Astrocyte (in vitro differentiated cells and primary cell): ENCODE results near the gene CACNA1C. TPM values are rescaled to one million over a fixed set of nuclear protein-coding genes. Genes with fewer than 3 reads are reported as not detected.

ENCODE experiments used
- DNase-seq: peaks from one replicate; pipeline ENCODE4 v3.0.0-alpha.2; 2010; ENCODE audit warnings: low read depth
- FAIRE-seq: peaks from 2 replicates; lab custom pipeline; 2011; peaks lifted over from hg19 to GRCh38; lab: Jason Lieb, UNC
- H2AFZ ChIP-seq: 2 replicates; pipeline ENCODE4 v1.6.0; 2012; ENCODE audit warnings: low read depth, low read length, inconsistent platforms
- H3K27ac ChIP-seq: 2 replicates; pipeline ENCODE4 v1.5.1; 2011; ENCODE audit warnings: low read depth, low read length, inconsistent platforms
- H3K27me3 ChIP-seq: 2 replicates; pipeline ENCODE4 v1.6.0; 2011; ENCODE audit warnings: low read length, inconsistent platforms; ENCODE audit not compliant: insufficient read depth
- H3K36me3 ChIP-seq: 2 replicates; pipeline ENCODE4 v1.5.1; 2011; ENCODE audit warnings: low read length, inconsistent platforms; ENCODE audit not compliant: insufficient read depth
- H3K4me1 ChIP-seq: 2 replicates; pipeline ENCODE4 v1.5.1; 2011; ENCODE audit warnings: low read length, inconsistent platforms; ENCODE audit not compliant: insufficient read depth
- H3K4me2 ChIP-seq: 2 replicates; pipeline ENCODE4 v1.6.0; 2012; ENCODE audit warnings: low read length, inconsistent platforms
- H3K4me3 ChIP-seq: 2 replicates; pipeline ENCODE4 v1.5.1; 2011; ENCODE audit warnings: low read depth, mild to moderate bottlenecking, low read length, inconsistent platforms; ENCODE audit not compliant: insufficient read depth
- H3K79me2 ChIP-seq: 2 replicates; pipeline ENCODE4 v1.6.0; 2012; ENCODE audit warnings: mild to moderate bottlenecking, low read length, inconsistent platforms; ENCODE audit not compliant: insufficient read depth
- H3K9ac ChIP-seq: 2 replicates; pipeline ENCODE4 v1.6.0; 2012; ENCODE audit warnings: mild to moderate bottlenecking, low read length, inconsistent platforms
- H3K9me3 ChIP-seq: 2 replicates; pipeline ENCODE4 v1.5.1; 2012; ENCODE audit warnings: low read depth, mild to moderate bottlenecking, low read length, inconsistent platforms; ENCODE audit not compliant: insufficient read depth
- H4K20me1 ChIP-seq: 2 replicates; pipeline ENCODE4 v1.6.0; 2012; ENCODE audit warnings: low read length, inconsistent platforms; ENCODE audit not compliant: insufficient read depth
- H3K27ac Mint-ChIP-seq: one replicate; pipeline ENCODE4 v1.8.0; 2021; ENCODE audit warnings: mild to moderate bottlenecking, mixed read lengths; ENCODE audit not compliant: unreplicated experiment
- H3K27me3 Mint-ChIP-seq: one replicate; pipeline ENCODE4 v1.8.0; 2021; ENCODE audit warnings: low read depth, mixed read lengths; ENCODE audit not compliant: unreplicated experiment
- H3K36me3 Mint-ChIP-seq: one replicate; pipeline ENCODE4 v1.8.0; 2021; ENCODE audit warnings: low read depth, mixed read lengths; ENCODE audit not compliant: unreplicated experiment
- H3K4me1 Mint-ChIP-seq: one replicate; pipeline ENCODE4 v1.8.0; 2021; ENCODE audit warnings: low read depth, mixed read lengths; ENCODE audit not compliant: unreplicated experiment
- H3K4me3 Mint-ChIP-seq: one replicate; pipeline ENCODE4 v1.8.0; 2021; ENCODE audit warnings: mild to moderate bottlenecking, moderate library complexity, mixed read lengths; ENCODE audit not compliant: unreplicated experiment
- H3K9me3 Mint-ChIP-seq: one replicate; pipeline ENCODE4 v1.8.0; 2021; ENCODE audit warnings: mild to moderate bottlenecking, mixed read lengths; ENCODE audit not compliant: unreplicated experiment
- CTCF ChIP-seq: IDR thresholded peaks from 2 replicates; pipeline ENCODE4 v1.5.1; 2011; ENCODE audit warnings: low read depth, mild to moderate bottlenecking, inconsistent platforms, low read length, moderate library complexity; ENCODE audit not compliant: insufficient read depth
- EZH2 ChIP-seq: IDR thresholded peaks from 2 replicates; pipeline ENCODE4 v1.6.1; 2012; ENCODE audit warnings: mild to moderate bottlenecking, low read length, inconsistent platforms; ENCODE audit not compliant: insufficient read depth
- total RNA-seq: library from RNA; stranded (reverse); gene quantifications from 2 replicates; pipeline ENCODE4 v1.2.1, GENCODE V29; 2021

The CACNA1C gene
- total RNA-seq, 1 donor from 2014 or later = 2.1 TPM

GRCh38 chr12:2348482-2348852 lies 295.7 kb downstream of the CACNA1C start:
- no peak overlapping the region for H3K4me3 Mint-ChIP-seq
- H3K27me3 Mint-ChIP-seq = peaks cover 38% of the 10 kb centered on the region
- Histone ChIP-seq H3K9me3 (no peaks in the 10 kb centered on the region), H3K79me2 (no peaks in the 10 kb centered on the region), H3K27ac (no peak overlapping the region), H3K4me2 (no peak overlapping the region), H3K27me3 (no peaks in the 10 kb centered on the region), H2AFZ (no peak overlapping the region), H3K4me1 (no peaks in the 10 kb centered on the region), H3K4me3 (no peak overlapping the region), H4K20me1 (no peaks in the 10 kb centered on the region), H3K36me3 (no peaks in the 10 kb centered on the region), H3K9ac (no peak overlapping the region)
- no peak for TF ChIP-seq EZH2
- TF ChIP-seq CTCF = no peak
- H3K4me1 Mint-ChIP-seq = no peaks in the 10 kb centered on the region
- DNase-seq (no peak), FAIRE-seq (no peak)
- peaks cover 4% of the 10 kb centered on the region for H3K36me3 Mint-ChIP-seq
- no peaks in the 10 kb centered on the region for H3K9me3 Mint-ChIP-seq
- no peak overlapping the region for H3K27ac Mint-ChIP-seq

DNA sequence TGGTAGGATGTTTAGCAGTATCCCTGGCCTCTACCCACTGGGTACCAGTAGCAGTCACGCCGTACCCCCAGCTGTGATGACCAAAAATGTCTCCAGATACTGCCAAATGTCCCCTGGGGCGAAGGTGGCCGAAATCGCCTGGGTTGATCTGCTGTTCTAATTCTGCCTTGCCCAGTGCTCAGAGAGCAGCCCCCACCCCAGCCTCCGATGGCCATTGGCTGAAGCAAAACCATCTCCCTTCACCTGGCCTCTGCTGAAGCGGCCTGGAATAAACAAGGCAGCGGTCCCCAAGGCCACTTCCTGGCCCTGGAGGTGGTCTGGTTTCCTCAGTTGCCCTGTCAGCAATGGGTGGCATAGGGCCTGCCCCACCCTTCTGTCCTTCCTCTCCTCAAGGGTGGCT lies 298.4 kb downstream of the CACNA1C start:
- no peak for DNase-seq
- H3K36me3 Mint-ChIP-seq = peaks cover 4% of the 10 kb centered on the region
- FAIRE-seq = no peak

More for the DNA sequence above, 298.4 kb downstream of the CACNA1C start:
- Mint-ChIP-seq H3K27ac (no peak overlapping the region), H3K27me3 (peaks cover 47% of the 10 kb centered on the region), H3K9me3 (no peaks in the 10 kb centered on the region), H3K4me1 (no peaks in the 10 kb centered on the region), H3K4me3 (no peak overlapping the region)
- Histone ChIP-seq H3K36me3 (no peaks in the 10 kb centered on the region), H3K4me1 (no peaks in the 10 kb centered on the region), H3K9ac (no peak overlapping the region), H4K20me1 (no peaks in the 10 kb centered on the region), H3K9me3 (no peaks in the 10 kb centered on the region), H2AFZ (no peak overlapping the region), H3K27me3 (no peaks in the 10 kb centered on the region), H3K27ac (no peak overlapping the region), H3K4me2 (no peak overlapping the region), H3K4me3 (no peak overlapping the region), H3K79me2 (no peaks in the 10 kb centered on the region)
- TF ChIP-seq EZH2 (no peak), CTCF (no peak)
